ENCODE data around the gene SCAF4.

- TF ChIP-seq, protein P1, sequence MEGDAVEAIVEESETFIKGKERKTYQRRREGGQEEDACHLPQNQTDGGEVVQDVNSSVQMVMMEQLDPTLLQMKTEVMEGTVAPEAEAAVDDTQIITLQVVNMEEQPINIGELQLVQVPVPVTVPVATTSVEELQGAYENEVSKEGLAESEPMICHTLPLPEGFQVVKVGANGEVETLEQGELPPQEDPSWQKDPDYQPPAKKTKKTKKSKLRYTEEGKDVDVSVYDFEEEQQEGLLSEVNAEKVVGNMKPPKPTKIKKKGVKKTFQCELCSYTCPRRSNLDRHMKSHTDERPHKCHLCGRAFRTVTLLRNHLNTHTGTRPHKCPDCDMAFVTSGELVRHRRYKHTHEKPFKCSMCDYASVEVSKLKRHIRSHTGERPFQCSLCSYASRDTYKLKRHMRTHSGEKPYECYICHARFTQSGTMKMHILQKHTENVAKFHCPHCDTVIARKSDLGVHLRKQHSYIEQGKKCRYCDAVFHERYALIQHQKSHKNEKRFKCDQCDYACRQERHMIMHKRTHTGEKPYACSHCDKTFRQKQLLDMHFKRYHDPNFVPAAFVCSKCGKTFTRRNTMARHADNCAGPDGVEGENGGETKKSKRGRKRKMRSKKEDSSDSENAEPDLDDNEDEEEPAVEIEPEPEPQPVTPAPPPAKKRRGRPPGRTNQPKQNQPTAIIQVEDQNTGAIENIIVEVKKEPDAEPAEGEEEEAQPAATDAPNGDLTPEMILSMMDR (conservative IDR thresholded peaks at IDR 0.05; ENCODE audit: low read length) = peak; percentile 25; the same call in 1 of the 2 replicates
- no peak for TF ChIP-seq EZH2phosphoT487 (IDR thresholded peaks at IDR 0.05; ENCODE audit: borderline replicate concordance)
Measured at GRCh38 chr21:31780944-31781343, 49.0 kb upstream of the SCAF4 start.

Data from Loucy (cell line).